AG04450 (cell line): ENCODE measurements around the gene SLC4A4. TPM values are rescaled to one million over a fixed set of nuclear protein-coding genes. Genes with fewer than 3 reads are reported as not detected.
A peak's percentile ranks its signal among the peaks of the same experiment; 100 is the strongest.

Experiments
- CTCF ChIA-PET: fragments of 300-600, 350-600 bp; formaldehyde crosslinking; extraction: SDS; loops from one replicate; lab custom pipeline; 2022; ENCODE audit warnings: antibody characterized with exemption, inconsistent platforms; lab: Charles Lee
- POLR2A ChIA-PET: fragments of 350-600 bp; formaldehyde crosslinking; extraction: SDS; loops from one replicate; lab custom pipeline; 2021; ENCODE audit warnings: antibody characterized with exemption, inconsistent platforms; lab: Yijun Ruan, JAX
- DNase-seq: peaks from one replicate; pipeline ENCODE4 v3.0.0-alpha.2; 2011; ENCODE audit warnings: low read depth, low spot score
- H3K27ac ChIP-seq: one replicate; pipeline ENCODE4 v1.5.1; 2012; ENCODE audit warnings: low read depth, low read length, control low read depth
- H3K27me3 ChIP-seq: one replicate; pipeline ENCODE4 v1.6.0; 2012; ENCODE audit warnings: low read length; ENCODE audit not compliant: control insufficient read depth, insufficient read depth
- H3K4me3 ChIP-seq: 2 replicates; pipeline ENCODE4 v1.5.1; 2011; ENCODE audit warnings: mild to moderate bottlenecking, low read depth, low read length, control low read depth
- H3K9me3 ChIP-seq: 2 replicates; pipeline ENCODE4 v1.5.1; 2012; ENCODE audit warnings: low read length; ENCODE audit not compliant: control insufficient read depth, insufficient read depth
- polyA plus RNA-seq: library from polyadenylated mRNA; depleted of rRNA; stranded (reverse); fragments of >200 nt; gene quantifications from 2 replicates; pipeline ENCODE4 v1.2.3, GENCODE V29; 2011
- TF ChIP-seq, protein P1 (sequence below): IDR thresholded peaks from 2 replicates; pipeline ENCODE4 v1.5.1; 2011; ENCODE audit warnings: low read depth, low read length, control low read depth, inconsistent platforms

SLC4A4 gene
- polyA plus RNA-seq, 1 experiment, result 17.5 TPM

- Histone ChIP-seq H3K27ac (no peak overlapping the region), H3K27me3 (no peaks in the 10 kb centered on the region), H3K9me3 (0 out of 2 replicates have a peak, but pooled peaks cover 4% of the 10 kb centered on the region), H3K4me3 (no peak overlapping the region)
- CTCF ChIA-PET, result no interaction called here
- POLR2A ChIA-PET, result no interaction called here
- TF ChIP-seq, protein P1, sequence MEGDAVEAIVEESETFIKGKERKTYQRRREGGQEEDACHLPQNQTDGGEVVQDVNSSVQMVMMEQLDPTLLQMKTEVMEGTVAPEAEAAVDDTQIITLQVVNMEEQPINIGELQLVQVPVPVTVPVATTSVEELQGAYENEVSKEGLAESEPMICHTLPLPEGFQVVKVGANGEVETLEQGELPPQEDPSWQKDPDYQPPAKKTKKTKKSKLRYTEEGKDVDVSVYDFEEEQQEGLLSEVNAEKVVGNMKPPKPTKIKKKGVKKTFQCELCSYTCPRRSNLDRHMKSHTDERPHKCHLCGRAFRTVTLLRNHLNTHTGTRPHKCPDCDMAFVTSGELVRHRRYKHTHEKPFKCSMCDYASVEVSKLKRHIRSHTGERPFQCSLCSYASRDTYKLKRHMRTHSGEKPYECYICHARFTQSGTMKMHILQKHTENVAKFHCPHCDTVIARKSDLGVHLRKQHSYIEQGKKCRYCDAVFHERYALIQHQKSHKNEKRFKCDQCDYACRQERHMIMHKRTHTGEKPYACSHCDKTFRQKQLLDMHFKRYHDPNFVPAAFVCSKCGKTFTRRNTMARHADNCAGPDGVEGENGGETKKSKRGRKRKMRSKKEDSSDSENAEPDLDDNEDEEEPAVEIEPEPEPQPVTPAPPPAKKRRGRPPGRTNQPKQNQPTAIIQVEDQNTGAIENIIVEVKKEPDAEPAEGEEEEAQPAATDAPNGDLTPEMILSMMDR, result no peak
- no peak for DNase-seq
Measured at GRCh38 chr4:71518283-71518989, 179.6 kb downstream of the SLC4A4 start.

DNA sequence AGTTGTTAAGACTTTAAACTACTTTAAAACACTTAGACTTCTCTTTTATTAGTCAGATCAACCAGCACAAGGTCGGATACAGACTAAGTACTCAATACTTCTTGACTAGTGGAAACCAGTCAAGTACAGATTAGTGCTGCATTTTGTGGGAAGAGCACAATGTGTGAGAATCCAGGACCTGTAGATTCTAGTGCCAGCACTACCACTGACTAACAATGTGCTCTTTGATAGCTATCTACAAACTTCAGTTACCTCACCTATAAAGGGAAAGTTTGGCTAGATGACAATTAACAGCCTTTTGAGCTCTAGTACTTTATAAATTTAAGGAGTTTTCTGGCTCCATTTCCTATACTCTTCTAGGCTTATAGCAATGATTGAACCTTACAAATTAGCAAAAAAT, 181.5 kb downstream of the SLC4A4 start:
- Histone ChIP-seq H3K9me3 (0 out of 2 replicates have a peak, but pooled peaks cover 4% of the 10 kb centered on the region), H3K4me3 (no peak overlapping the region), H3K27ac (no peak overlapping the region), H3K27me3 (no peaks in the 10 kb centered on the region)
- no peak for DNase-seq
- POLR2A ChIA-PET, result no interaction called here
- CTCF ChIA-PET, result no interaction called here
- TF ChIP-seq, protein P1, result no peak

GRCh38 chr4:71520850-71521249, 182.0 kb downstream of the SLC4A4 start:
- Histone ChIP-seq H3K27me3 (no peaks in the 10 kb centered on the region), H3K9me3 (0 out of 2 replicates have a peak, but pooled peaks cover 4% of the 10 kb centered on the region), H3K27ac (no peak overlapping the region), H3K4me3 (no peak overlapping the region)
- CTCF ChIA-PET, result no interaction called here
- POLR2A ChIA-PET, result no interaction called here
- TF ChIP-seq, protein P1, result no peak
- DNase-seq, result no peak

DNA sequence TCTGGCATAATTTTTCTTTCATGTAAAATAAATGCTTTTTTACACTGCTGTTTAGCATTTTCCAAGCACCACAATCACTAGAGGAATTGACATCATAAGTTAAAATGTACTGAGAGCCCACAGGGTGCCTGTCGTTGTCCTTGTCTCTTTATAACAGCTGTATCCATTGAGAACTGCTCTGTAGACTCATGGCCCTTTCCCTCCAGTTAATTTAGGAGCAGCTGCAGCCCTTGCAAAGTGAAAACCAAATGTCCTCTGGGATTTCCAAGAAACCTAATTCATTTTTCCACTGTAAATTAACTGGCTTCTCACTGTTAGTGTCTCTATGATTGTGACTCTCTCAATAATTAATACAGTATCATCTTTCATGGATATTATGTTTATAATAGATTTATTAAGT, 185.9 kb downstream of the SLC4A4 start:
- TF ChIP-seq, protein P1, result no peak
- CTCF ChIA-PET, result no interaction called here
- no peaks in the 10 kb centered on the region for H3K27me3 ChIP-seq
- H3K4me3 ChIP-seq, result no peak overlapping the region
- POLR2A ChIA-PET, result no interaction called here
- no peak overlapping the region for H3K27ac ChIP-seq
- H3K9me3 ChIP-seq, result no peaks in the 10 kb centered on the region
- DNase-seq, result no peak

DNA sequence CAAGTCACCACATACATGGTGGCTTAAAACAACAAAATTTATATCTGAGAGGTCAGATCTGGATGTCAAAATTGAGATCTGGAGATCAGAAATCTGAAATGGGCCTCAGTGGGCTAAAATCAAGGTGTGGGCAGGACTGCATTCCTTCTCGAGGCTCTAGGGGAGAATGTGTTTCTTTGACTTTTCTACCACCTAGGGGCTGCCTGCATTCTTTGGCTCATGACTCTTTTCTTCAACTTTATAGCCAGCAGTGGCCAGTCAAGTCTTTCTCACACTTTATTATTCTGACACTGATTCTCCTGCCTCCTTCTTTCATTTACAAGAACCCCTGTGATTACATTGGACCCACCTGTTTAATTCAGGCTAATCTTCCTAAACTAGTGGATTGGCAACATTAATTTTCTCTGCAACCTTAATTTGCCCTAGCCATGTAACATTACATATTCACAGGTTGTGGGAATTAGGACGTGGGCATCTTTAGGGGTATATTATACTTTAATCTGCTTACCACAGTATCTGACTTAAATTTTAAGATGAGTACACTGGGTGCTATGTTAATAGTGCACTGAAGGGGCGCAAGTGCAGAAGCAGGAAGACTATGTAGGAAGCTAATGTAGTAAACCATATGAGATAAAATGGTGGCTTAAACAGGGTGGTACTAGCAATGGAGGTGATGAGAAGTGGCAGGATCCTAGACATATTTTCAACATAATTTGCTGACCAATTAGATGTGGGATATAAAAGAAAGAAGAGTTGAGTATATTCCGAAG, 188.0 kb downstream of the SLC4A4 start:
- Histone ChIP-seq H3K27ac (no peak overlapping the region), H3K4me3 (no peak overlapping the region), H3K9me3 (no peaks in the 10 kb centered on the region), H3K27me3 (no peaks in the 10 kb centered on the region)
- TF ChIP-seq, protein P1, result peak; percentile 21; the same call in 1 of the 2 replicates
- DNase-seq, result no peak
- ChIA-PET POLR2A (no interaction called here), CTCF (interaction anchor here (0.5 kb wide), 1 partner anchor 27 kb away, joined by 5 read pairs; no protein-coding TSS in a partner anchor)
